Fibroblast of gingiva (primary cell): ENCODE measurements around the gene PDILT.

ENCODE experiments used
- DNase-seq: peaks from one replicate; pipeline ENCODE4 v3.0.0-alpha.2; 2011; ENCODE audit warnings: low read depth

Gene PDILT

DNA sequence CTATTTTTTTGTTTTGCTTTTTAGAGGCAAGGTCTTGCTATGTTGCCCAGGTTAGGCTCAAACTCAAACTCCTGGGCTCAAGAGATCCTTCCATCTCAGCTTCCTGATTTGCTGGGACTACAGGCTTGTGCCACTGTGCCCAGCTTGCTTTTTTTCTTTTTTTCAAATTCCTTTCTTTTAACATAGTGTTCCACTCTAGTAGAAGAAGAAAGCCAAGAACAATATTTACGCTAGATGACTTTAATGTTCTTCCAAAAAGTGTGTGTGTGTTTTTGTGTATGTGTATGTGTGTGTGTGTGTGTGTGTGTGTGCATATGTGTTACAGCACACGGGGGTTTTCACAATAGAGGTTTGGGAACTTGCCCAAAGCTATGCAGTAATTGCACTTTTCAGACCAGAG is 41.3 kb downstream of the PDILT start:
- DNase-seq, result no peak

DNA sequence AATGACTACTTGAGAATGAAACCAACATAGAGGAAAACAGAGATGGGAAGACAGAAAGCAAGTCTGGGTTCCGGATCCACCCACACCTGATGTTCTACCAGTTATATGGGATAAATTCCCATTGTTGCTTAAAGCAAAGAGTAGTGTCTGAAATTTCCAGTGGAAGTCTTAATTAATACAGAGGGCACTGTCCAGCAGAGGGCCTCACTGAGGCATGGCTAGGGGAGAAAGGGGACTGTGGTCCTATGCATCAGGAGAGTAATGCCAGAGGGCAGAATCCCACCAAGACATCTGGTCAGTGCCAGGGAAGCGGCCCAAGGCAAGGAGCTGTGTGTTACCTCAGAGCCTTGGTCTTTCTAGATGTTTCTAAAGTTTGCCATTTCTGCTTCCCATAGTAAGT is 44.5 kb downstream of the PDILT start:
- no peak for DNase-seq

DNA sequence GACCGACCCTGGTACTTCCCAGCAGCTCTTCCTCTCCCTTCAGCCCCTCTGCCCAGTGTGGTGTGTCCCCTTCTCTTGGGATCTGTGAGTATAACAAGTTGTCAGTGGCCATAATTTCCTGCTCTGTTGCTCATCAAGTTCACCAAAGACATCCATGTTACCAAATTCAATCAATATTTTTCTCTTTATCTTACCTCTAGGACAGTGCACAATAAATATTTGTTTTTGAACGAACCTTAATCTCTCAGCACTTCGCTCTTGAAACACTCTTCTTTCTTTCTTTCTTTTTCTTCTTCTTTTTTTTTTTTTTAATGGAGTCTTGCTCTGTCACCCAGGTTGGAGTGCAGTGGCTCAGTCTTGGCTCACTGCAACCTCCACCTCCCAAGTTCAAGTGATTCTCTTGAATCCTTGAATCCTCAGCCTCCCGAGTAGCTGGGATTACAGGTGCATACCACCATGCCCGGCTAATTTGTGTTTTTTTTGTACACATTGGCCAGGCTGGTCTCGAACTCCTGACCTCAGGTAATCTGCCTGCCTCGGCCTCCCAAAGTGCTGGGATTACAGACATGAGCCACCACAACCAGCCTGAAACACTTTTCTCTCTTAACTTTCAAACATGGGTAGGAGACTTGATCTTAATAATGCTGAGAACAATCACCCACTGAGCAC is 49.3 kb downstream of the PDILT start:
- DNase-seq, result no peak

DNA sequence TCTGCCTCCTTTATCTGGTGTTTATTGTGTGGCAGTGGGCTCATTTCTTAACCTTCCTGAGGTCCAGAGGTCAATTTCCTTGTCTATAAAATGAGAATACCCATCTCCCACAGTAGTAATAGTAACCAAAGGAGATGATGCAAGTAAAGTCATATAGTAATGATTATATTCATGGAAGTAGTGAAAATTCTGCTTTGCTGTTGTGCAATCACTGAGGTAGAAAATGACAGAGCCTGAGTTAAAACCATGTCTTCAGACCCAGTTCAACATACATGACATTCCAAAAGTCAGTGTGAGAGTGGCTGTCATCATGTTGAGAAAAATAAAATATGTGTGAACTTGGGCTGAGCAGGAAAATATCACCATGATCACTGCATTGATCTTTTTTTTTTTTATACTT is 51.2 kb downstream of the PDILT start:
- DNase-seq, result no peak

DNA sequence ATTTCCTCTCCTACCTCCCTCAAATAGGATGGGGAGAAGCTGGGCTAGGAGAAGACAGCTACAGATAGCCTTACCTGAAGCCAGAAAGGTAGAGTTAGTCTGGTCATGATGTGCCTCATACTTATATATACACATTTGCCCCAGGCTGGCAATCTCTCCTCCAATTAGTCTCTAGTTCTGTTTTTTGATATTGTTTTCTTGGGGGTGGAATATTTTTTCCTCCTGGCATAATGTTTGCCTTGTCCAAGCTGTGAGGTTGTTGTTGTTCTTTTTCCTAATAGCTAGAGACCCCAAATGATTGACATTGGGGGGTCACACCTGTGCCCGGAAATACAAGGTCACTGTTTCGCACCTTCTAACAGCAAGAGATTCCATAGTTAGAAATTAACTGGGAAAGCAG is 51.9 kb downstream of the PDILT start, which contains the start of gene UMOD:
Gene UMOD, minus strand, starts transcription at position 101 of the 400 bp plus-strand sequence. CDS start 1,978 bp downstream, outside the sequence.
- DNase-seq, result no peak

DNA sequence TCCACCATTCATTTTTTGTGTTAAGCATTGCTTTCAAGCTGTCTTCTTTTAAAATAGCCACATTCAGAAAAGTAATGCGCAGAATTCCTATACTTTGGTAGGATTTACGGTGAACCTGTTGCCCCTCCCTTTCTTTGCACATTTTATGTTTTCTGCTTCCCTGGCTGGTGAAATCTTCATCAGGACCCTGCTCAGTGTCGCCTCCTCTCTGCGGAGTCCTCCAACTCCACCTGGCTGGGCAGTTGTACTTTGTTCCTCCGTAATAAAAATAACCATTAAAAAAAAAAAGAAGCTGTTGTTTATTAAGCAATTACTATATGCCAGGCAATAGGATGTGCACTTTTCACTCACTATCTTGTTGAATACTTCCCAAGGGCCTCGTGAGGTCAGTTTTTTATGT is 54.9 kb downstream of the PDILT start:
- no peak for DNase-seq

DNA sequence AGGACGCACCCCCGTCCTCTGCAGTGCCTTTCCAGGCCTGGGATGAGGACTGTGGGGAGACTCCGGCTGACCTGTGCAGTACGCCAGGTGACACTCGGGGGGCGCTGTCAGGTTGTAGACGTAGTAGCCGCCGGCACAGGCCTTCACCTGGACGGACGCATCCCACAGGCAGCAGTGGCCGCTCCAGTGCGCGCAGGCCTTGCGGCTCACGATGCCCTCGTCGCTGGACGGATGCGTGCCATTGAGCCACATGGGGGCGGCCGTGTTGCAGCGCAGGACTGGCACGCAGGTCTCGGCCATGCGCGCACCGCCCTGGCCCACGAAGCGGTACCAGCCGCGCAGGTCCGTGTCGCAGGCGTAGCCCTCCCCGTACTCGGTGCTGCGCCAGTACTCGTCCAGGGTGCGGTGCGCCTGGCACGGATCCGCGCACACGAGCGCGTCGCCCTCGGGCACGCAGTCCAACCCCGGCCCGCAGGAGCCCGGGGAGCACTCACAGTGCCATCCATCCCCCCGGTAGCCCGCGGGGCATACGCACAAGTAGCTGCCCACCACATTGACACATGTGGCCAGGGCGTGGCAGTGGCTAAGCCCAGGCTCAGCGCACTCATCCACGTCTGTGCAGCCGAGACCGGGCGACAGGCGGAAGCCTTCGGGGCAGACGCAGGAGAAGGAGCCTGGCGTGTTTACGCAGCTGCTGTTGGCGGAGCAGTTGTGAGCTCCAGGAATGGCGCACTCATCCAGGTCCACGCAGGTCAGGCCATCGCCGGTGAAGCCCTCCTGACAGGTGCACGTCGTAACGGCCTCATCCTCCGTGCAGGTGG is 56.0 kb downstream of the PDILT start:
- DNase-seq, result no peak

DNA sequence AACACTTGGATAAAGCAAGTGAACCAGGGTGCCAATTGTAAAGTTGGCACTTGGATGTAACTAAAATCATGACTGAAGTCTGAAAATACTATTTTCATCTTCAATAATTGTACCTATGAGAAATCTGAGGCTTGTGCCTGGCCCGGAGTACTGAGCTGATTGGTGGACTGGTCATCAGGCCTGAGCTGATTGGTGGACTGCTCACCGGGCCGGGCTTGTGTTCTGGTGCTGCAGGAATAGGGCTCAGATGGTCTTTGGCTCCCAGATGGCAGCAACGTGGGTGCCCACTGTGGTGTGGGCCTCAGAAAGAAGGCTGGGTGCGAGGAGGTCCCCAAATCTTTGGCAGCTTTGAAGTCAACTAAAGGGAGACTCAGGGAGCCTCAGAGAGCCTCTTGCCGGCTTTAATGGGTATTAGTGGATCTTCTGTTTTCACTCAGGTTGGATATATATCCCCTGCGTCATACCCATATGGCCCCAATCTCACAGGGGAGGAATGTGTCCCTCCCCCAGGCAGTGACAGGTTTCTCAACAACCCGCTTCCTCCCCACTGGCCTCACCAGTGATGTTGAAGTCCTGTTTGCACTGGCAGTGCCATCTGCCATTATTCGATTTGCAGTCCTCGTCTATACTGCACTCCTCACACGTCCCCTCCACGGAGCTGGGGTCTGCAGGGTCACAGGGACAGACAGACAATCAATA is 56.7 kb downstream of the PDILT start:
- no peak for DNase-seq

DNA sequence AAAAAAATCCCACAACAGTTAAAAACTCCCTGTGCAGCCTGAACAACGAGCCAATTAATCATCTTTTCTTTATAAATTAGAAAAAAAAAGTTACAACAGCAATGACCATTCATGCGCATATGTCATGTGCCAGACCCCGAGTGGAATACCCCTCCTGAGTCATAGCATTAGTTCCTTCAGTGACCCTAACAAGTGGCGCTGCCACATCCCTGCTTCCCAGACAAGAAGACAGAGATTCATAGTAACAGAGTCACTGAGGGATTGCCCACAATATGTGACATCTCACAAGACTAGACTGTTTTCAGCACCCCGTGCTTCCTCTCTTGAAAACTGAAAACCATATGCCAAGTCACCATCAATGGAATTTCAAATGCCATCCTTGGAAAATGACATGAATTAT is 59.9 kb downstream of the PDILT start:
- no peak for DNase-seq

DNA sequence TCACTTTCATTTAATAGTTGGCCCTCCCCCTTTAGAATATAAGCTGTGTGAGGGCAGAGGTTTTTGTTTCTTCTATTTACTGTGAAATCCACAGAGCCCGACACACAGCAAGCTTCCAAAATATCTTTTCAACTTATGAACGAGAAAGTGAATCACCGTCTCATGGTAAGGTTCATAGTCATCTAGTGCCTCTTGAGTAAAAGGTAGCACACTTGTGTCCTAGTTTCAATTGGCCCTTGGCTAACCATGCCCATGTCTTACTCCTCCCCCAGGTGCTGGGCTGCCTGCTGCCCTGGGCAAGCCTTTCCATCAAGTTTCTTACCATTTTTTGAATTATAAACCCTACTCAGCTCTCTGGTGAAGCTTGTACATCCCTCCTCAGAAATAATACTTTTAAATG is 64.8 kb downstream of the PDILT start:
- no peak for DNase-seq

DNA sequence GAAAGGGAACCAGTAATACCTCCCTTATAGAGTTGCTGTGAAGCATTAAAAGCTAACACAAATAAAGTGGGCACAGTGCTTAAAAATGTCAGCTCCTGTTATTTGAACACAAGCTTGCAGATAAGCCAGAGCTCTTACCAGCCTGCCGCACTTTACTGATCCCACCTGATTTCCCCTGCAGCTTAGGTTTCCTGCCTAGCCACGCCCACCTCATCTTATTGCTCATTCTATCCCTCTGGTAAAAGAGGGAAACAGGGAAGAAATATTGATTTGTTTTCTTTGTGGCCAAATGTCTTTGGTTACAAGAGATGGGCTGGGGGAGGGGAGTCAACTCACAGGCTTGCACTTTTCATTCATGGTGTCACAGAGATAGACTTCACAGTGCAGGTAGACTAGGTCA is 67.6 kb downstream of the PDILT start:
- no peak for DNase-seq

DNA sequence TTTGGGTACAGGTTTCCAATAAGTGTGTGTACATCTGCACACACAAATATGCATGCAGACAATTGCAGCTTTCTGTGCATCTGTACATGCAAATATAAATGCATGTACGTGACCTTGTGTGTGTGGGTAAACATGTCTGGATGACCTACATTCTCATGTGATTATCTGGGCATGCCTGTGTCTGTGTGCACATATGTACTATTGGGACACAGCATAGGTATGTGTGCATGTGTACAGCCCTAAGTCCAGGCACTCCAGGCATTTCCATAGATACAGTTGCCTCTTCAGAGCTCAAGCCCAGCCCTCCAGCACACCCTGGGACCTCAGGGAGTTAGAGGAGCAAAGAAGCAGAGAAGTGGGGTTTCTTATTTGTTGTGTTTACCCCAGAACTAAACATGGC is 70.1 kb downstream of the PDILT start:
- no peak for DNase-seq

DNA sequence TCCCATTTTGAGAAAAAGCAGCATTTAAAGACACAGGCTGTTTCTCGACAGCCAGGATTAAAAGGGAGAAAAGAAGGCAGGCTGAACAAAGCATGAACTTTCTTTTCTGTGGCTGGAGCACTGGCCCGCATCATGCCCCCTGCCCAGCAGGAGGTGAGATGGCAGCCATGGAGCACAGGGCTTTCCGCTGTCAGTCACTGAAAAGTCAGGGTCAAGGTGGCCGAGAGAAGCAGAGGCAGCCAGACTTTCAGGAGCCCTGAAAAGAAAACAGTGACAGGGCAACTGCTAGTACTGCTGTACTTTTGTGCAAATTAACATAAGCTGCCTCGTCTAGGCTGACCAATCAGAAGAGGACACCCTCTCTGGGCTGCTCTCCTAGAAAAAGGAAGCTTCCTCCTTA is 71.4 kb downstream of the PDILT start:
- DNase-seq, result no peak

DNA sequence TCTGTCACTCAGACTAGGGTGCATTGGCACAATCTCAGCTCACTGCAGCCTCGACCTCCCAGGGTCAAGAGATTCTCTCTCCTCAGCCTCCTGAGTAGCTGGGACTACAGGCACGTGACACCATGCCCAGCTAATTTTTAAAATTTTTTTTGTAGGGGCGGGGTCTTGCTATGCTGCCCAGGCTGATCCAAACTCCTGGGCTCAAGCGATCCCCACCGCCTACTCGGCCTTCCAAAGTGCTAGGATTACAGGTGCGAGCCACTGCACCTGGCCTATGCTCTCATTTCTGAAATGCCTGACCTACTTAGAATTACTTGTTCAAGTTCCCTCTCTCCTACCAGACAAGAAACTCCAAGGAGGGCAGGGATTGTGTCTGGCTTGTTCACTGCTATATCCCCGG is 72.1 kb downstream of the PDILT start:
- no peak for DNase-seq

DNA sequence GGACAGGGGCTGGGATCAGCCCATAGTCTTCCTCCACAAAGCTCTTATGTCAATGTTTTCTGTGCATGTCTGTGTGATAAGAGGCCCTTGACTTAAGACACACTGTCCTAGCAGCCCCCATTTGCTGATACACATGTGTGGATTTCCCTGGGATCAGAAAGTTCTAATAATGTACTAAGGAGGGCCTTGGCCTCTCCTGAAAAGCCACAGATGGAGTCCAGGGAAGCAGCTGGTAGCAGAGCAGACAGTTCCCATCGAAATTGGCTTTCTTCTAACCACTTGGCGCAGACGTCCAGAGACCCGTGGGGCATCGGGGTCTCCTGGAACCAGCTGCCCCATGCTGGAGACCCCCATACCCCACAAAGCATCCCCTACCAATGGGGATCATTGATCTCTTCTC is 72.9 kb downstream of the PDILT start:
- DNase-seq, result no peak

DNA sequence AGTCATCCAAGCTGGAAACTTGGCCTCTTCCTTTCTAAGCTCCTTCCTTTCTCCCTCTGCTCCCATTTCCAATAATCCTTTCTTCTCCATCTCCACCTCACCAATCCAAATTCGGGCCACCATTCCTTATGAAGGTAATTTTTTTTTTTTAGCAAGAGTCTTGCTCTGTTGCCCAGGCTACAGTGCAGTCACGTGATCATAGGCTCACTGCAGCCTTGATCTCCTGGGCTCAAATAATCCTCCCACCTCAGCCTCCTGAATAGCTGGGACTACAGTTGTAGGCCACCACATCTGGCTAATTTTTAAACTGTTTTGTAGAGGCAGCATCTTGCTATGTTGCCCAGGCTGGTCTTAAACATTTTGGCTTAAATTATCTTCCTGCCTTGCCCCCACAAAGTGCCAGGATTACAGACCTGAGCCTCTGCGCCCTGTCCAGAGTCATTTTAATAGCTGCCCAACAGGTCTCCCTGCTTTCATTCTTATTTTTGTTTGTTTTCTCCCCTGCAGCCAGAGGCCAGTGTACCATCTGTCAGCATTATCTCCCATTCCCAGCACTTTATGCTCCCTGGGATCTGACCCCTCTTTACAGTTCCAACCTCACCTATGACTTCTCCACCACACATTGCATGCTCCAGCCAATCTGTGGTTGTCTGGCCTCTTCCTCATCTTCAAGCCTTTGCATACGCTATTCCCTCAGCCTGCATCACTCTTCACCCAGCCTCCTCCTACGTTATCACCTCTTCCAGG is 75.0 kb downstream of the PDILT start:
- DNase-seq, result no peak

DNA sequence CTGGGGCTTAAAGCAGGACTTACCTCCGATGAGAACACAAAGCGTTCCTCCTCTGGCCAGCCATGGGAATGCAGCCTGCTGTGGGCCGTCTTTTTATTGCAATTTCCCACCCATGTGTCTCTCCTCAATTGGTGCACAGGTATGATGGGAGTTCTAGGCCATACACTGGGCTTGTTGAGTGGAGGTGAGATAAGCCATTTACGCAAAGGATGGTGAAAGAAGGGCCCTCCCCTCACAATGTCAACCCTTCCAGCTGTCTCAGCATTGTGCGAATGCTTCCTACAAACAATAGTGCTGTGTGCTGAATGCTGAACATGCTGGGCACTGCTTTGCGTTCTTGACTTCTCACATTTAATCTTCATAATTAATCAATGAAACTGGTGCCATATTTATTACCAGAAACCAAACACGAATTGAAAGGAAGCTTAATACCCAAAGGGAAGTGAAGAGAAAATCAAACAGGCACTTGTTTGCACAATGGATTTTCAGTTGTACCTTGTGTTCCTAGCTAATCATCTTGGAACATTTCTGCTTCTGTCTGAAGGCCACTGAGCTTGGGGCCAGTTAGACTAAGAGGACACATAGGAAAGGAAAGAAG is 77.0 kb downstream of the PDILT start, which contains the start of gene GP2:
Gene GP2, minus strand, starts transcription at position 70 of the 598 bp plus-strand sequence. CDS start 1,082 bp downstream, outside the sequence.
- no peak for DNase-seq

DNA sequence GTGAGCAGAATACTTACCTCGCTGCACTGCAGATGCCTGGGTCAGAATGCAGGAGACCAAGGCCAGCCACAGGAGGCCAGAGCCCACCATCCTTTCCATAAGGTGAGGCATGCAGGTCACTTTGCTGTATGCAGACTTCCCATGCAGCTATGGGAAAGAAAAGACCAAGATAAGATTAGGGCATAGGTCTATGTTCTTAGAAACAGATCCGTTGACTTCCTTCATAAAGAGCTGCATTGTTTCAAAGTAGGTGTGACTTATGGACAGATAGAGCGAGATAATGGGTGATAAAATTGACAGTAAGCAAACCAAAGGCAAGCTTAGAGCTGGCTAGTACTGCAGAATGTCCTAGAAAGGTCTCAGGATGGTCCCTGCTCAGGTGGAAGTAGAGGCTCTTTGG is 78.2 kb downstream of the PDILT start:
- no peak for DNase-seq

DNA sequence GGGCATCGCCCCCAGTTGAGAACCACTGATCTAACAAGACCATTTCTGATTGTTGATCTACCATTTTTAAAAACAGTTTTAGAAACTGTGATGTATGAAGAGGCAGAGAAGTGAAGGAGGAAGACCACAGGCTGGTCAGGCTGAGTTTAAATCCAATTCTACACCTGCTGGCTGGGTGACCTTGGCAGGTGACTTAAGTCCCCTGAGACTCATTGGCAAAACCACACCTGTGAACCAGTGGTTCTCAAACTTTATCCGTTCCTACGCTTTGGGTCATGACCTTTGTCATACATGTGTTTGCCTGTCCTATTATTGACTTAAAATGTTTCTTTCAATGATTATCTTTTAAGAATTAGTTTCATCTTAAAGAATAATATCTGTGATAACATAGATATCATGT is 79.5 kb downstream of the PDILT start:
- no peak for DNase-seq

DNA sequence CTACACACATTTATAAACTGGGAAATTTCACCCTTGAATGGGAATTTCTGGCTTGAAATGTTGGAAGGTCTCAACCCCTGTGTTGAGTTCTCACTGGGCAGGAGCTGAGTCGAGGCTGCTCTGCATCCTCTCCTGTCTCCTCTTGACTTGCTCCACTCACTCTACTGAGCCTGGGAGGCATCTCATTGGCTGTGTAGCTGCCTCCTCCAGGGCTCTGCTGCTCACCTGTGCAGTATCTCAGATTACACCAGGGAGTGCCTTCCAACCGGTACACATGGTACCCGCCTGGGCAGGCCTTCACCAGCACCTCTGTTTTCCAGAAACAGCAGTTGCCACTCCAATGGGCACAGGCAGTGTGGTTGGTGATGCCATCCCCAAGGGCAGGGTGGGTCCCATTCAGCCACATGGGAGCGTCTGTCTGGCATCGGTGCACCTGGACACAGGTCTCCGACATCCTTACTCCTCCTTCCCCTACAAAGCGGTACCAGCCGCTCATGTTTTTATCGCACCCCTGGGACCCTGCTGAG is 80.9 kb downstream of the PDILT start:
- DNase-seq, result no peak

DNA sequence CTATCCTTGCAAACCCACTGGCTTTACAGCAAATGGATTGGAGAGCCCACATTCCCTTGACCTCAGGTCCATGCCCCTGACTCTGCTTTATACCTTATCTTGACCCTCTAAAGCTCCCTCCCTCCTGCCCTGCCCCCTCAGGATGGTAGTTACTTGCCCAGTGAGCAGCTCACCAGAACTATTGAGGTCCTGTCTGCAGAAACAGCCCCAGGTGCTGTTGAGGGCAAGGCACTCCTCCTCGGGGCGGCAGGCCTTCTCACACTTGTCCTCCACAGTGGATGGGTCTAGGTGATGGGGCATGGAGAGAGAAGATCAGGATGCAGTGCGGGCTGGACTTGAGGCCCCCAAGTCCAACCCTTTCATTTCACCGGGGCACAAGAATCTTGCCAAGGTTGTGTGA is 81.8 kb downstream of the PDILT start:
- no peak for DNase-seq

DNA sequence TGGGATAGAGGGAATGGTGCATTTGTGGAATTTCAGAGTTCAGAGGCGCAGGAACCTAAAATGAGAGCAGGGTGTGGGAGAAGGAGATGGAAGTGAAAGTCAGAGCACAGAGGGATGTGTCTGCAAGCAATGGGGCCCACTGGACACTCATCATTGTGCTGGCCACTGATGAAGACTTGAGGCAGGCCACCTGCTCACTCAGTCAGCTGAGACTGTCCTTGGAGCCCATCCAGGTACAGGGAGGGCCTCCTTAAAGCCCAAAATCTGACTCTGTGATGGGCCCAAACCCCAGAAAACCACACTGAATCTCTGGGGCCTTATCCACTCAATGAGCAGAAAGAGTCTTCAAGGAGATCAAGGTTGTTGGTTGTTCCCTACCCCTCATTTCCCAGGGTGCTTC is 82.9 kb downstream of the PDILT start:
- DNase-seq, result no peak
